Testis (tissue), 3 donors: ENCODE measurements around the gene SEC14L1. TPM values are rescaled to one million over a fixed set of nuclear protein-coding genes. Genes with fewer than 3 reads are reported as not detected.

Source experiments
- DNase-seq: peaks from one replicate; pipeline ENCODE4 v3.0.0-alpha.2; 2019
- H3K27ac ChIP-seq, 2 donors: fragments of 200-600 bp; sonication (generic); one replicate each; pipeline ENCODE4 v1.5.1; 2019
- H3K27me3 ChIP-seq: fragments of 200-600 bp; sonication (generic); one replicate; pipeline ENCODE4 v1.5.1; 2019
- H3K36me3 ChIP-seq: fragments of 200-600 bp; sonication (generic); one replicate; pipeline ENCODE4 v1.5.1; 2017; ENCODE audit warnings: low read depth; ENCODE audit errors: missing control alignments
- H3K4me1 ChIP-seq: fragments of 200-600 bp; sonication (generic); one replicate; pipeline ENCODE4 v1.5.1; 2019
- H3K4me3 ChIP-seq, 2 donors: fragments of 200-600 bp; sonication (generic); one replicate each; pipeline ENCODE4 v1.5.1; 2017 to 2019
- H3K9me3 ChIP-seq: fragments of 200-600 bp; sonication (generic); one replicate; pipeline ENCODE4 v1.5.1; 2017
- CTCF ChIP-seq, 3 experiments: fragments of 450-650 bp in 2 of 3; fragments of 200-600 bp in 1 of 3; sonication (generic) in 1 of 3; IDR thresholded peaks; one replicate each; pipeline ENCODE4 v1.5.1; 2016 to 2019; ENCODE audit warnings: antibody characterized with exemption in 3 of 3, mild to moderate bottlenecking in 2 of 3, moderate library complexity in 1 of 3
- POLR2A ChIP-seq: fragments of 450-650 bp; IDR thresholded peaks from one replicate; pipeline ENCODE4 v1.6.1; 2017; ENCODE audit warnings: antibody characterized with exemption, mild to moderate bottlenecking, moderate library complexity
- WGBS, 2 donors: methylation state at CpG; one replicate each; pipeline ENCODE4 v1.1.5; 2018; 5-methylcytosine and 5-hydroxymethylcytosine counted together
- intact Hi-C: fragments of 100-400 bp; cut with DNase I; formaldehyde crosslinking; loops from one replicate; pipeline ENCODE4 v1.15.1; 2023; ENCODE audit warnings: low total_unique reads
- polyA plus RNA-seq: library from polyadenylated mRNA; stranded (reverse); fragments of 350-450 nt; fragmentation: Illumina TruSeq; extraction: RNeasy Lipid Tissue Mini Kit (QIAGEN cat#74804); gene quantifications from one replicate; pipeline ENCODE4 v1.2.3, GENCODE V29; 2014; ENCODE audit warnings: low read depth, low replicate concordance; ENCODE audit not compliant: insufficient read depth
- total RNA-seq, 2 donors: library from RNA; depleted of rRNA; stranded (reverse); fragments of >200 nt; gene quantifications; one replicate each; pipeline ENCODE4 v1.2.3, GENCODE V29; 2016

Gene SEC14L1
- total and polyA plus RNA-seq, 3 donors from 2014 or later = 143 to 262 (median 240) TPM

- TF ChIP-seq CTCF (IDR thresholded peaks at IDR 0.05) = no peak
- no peak for TF ChIP-seq POLR2A
- H3K4me1 ChIP-seq = peaks cover 27% of the 10 kb centered on the region
- H3K36me3 ChIP-seq = no peaks in the 10 kb centered on the region
- H3K4me3 ChIP-seq = no peak overlapping the region
- H3K9me3 ChIP-seq = no peaks in the 10 kb centered on the region
- H3K27ac ChIP-seq = peak overlapping the region; percentile 3 to 80
- no peak for DNase-seq
- no peaks in the 10 kb centered on the region for H3K27me3 ChIP-seq
- intact Hi-C loops = no loop called here
- WGBS, 2 donors = 29 to 35% methylated on average over 10 of the region's 10 CpGs
These were observed 11.7 kb upstream of the SEC14L1 start for GRCh38 chr17:77128896-77129567.

GRCh38 chr17:77129568-77130301 lies 11.0 kb upstream of the SEC14L1 start:
- no peaks in the 10 kb centered on the region for H3K9me3 ChIP-seq
- no peaks in the 10 kb centered on the region for H3K36me3 ChIP-seq
- intact Hi-C loops = no loop called here
- H3K27ac ChIP-seq = peak overlapping the region; percentile 3 to 80
- no peak for TF ChIP-seq POLR2A
- no peak for TF ChIP-seq CTCF (IDR thresholded peaks at IDR 0.05)
- WGBS, 2 donors = 34 to 47% methylated on average over 13 of the region's 13 CpGs
- H3K27me3 ChIP-seq = no peaks in the 10 kb centered on the region
- no peak for DNase-seq
- no peak overlapping the region for H3K4me3 ChIP-seq
- H3K4me1 ChIP-seq = peaks cover 24% of the 10 kb centered on the region

- no peak for DNase-seq
- Histone ChIP-seq H3K4me3 (no peak overlapping the region), H3K27ac (peak overlapping the region in 1 of 2 donors; percentile 80), H3K36me3 (no peaks in the 10 kb centered on the region), H3K4me1 (peaks cover 29% of the 10 kb centered on the region), H3K9me3 (no peaks in the 10 kb centered on the region), H3K27me3 (no peaks in the 10 kb centered on the region)
- intact Hi-C loops = no loop called here
- TF ChIP-seq POLR2A (no peak), CTCF (IDR thresholded peaks at IDR 0.05) (no peak)
- WGBS, 2 donors = 85 to 86% methylated on average over 6 to 9 of the region's 9 CpGs
These were observed 10.2 kb upstream of the SEC14L1 start for GRCh38 chr17:77130525-77130924.

GRCh38 chr17:77131904-77132303 lies 8.9 kb upstream of the SEC14L1 start:
- intact Hi-C loops = no loop called here
- Histone ChIP-seq H3K4me3 (no peak overlapping the region), H3K4me1 (peaks cover 29% of the 10 kb centered on the region), H3K9me3 (no peaks in the 10 kb centered on the region), H3K36me3 (no peaks in the 10 kb centered on the region), H3K27ac (no peak overlapping the region), H3K27me3 (no peaks in the 10 kb centered on the region)
- DNase-seq = no peak
- WGBS, 2 donors = 41 to 54% methylated on average over 5 of the region's 5 CpGs
- TF ChIP-seq CTCF (IDR thresholded peaks at IDR 0.05) (no peak), POLR2A (no peak)
